Right atrium auricular region (tissue), 2 donors: ENCODE data around the gene PILRB. TPM values are rescaled to one million over a fixed set of nuclear protein-coding genes. Genes with fewer than 3 reads are reported as not detected.
"Not testable (repeated sequence)": the region's sequence is repeated elsewhere in the genome, so short reads cannot be mapped to it uniquely, and the experiment has no call there.

Experiments used
- DNase-seq: peaks from one replicate; pipeline ENCODE4 v3.0.0-alpha.2; 2019; ENCODE audit warnings: low spot score
- H3K27ac ChIP-seq, 2 donors: fragments of 200-600 bp; sonication (generic); 1 replicate in 1 of 2; 2 replicates in 1 of 2; pipeline ENCODE4 v1.5.1; 2016 to 2019
- H3K27me3 ChIP-seq, 2 donors: fragments of 200-600 bp; sonication (generic); one replicate each; pipeline versions ENCODE4 v1.5.1 to v1.6.0; 2017 to 2019
- H3K36me3 ChIP-seq: fragments of 200-600 bp; sonication (generic); one replicate; pipeline ENCODE4 v1.5.1; 2016
- H3K4me1 ChIP-seq, 2 donors: fragments of 200-600 bp; sonication (generic); one replicate each; pipeline versions ENCODE4 v1.5.1 to v1.6.0; 2017 to 2019
- H3K4me3 ChIP-seq, 2 donors: fragments of 200-600 bp; sonication (generic); 1 replicate in 1 of 2; 2 replicates in 1 of 2; pipeline ENCODE4 v1.5.1; 2017 to 2019; ENCODE audit warnings: mild to moderate bottlenecking in 1 of 2, moderate library complexity in 1 of 2
- H3K9me3 ChIP-seq, 2 donors: fragments of 200-600 bp; sonication (generic); one replicate each; pipeline ENCODE4 v1.5.1; 2019
- total RNA-seq, 2 donors: library from RNA; depleted of rRNA; stranded (reverse); fragments of >200 nt; gene quantifications; one replicate each; pipeline ENCODE4 v1.1.0, GENCODE V29; 2016
- TF ChIP-seq, protein P1 (sequence below), 2 donors: fragments of 200-600 bp; sonication (generic); IDR thresholded peaks; one replicate each; pipeline ENCODE4 v1.5.1; 2019; ENCODE audit warnings: antibody characterized with exemption in 2 of 2

PILRB gene
- total RNA-seq, 2 donors from 2014 or later: 9.3 to 9.8 TPM

GRCh38 chr7:100342765-100343164 is 15.2 kb upstream of the PILRB start:
- Histone ChIP-seq H3K4me1 (peaks cover 0 to 5% of the 10 kb centered on the region in 2 donors), H3K27ac (no peak overlapping the region), H3K9me3 (no peaks in the 10 kb centered on the region), H3K27me3 (no peaks in the 10 kb centered on the region), H3K36me3 (peaks cover 29% of the 10 kb centered on the region), H3K4me3 (no peak overlapping the region)
- TF ChIP-seq, protein P1, sequence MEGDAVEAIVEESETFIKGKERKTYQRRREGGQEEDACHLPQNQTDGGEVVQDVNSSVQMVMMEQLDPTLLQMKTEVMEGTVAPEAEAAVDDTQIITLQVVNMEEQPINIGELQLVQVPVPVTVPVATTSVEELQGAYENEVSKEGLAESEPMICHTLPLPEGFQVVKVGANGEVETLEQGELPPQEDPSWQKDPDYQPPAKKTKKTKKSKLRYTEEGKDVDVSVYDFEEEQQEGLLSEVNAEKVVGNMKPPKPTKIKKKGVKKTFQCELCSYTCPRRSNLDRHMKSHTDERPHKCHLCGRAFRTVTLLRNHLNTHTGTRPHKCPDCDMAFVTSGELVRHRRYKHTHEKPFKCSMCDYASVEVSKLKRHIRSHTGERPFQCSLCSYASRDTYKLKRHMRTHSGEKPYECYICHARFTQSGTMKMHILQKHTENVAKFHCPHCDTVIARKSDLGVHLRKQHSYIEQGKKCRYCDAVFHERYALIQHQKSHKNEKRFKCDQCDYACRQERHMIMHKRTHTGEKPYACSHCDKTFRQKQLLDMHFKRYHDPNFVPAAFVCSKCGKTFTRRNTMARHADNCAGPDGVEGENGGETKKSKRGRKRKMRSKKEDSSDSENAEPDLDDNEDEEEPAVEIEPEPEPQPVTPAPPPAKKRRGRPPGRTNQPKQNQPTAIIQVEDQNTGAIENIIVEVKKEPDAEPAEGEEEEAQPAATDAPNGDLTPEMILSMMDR (IDR thresholded peaks at IDR 0.05): no peak
- DNase-seq: no peak

DNA sequence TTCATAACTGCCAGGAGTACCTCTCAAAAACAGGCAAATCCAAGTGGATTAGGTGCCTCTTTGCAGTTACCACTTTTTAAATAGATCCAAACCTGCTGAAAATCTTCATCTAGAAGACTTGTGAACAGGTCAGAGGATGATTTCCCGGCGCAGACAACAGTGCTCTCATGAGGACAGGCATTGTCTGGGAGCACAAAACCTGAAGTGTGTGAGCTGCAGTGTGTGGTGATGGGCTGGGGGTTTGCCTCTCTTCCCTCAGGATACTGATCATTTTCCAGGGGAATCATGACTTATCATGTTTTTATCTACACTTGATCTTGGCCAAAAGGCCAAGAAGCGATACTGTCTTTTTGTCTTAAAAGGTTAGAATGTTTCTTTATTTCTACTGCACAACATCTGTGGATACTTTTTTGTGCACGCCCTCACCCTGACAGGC is 13.8 kb upstream of the PILRB start:
- peaks cover 36% of the 10 kb centered on the region for H3K36me3 ChIP-seq
- not testable (repeated sequence) for DNase-seq, H3K27me3 ChIP-seq, H3K4me3 ChIP-seq, H3K9me3 ChIP-seq, H3K27ac ChIP-seq, H3K4me1 ChIP-seq

- H3K4me1 ChIP-seq, H3K27me3 ChIP-seq, H3K4me3 ChIP-seq, DNase-seq, H3K9me3 ChIP-seq: not testable (repeated sequence)
- peaks cover 42% of the 10 kb centered on the region for H3K36me3 ChIP-seq
- H3K27ac ChIP-seq: peak overlapping the region in 1 of 2 donors; percentile 44
Measured at GRCh38 chr7:100344560-100345287, 13.2 kb upstream of the PILRB start.

GRCh38 chr7:100345288-100345672 is 12.6 kb upstream of the PILRB start:
- H3K4me1 ChIP-seq, H3K27me3 ChIP-seq, H3K9me3 ChIP-seq, H3K4me3 ChIP-seq: not testable (repeated sequence)
- Histone ChIP-seq H3K36me3 (peaks cover 48% of the 10 kb centered on the region), H3K27ac (peak overlapping the region in 1 of 2 donors; percentile 44)
- TF ChIP-seq, protein P1 (IDR thresholded peaks at IDR 0.05): peak; percentile 23 to 58
- peak; percentile 77 for DNase-seq

DNA sequence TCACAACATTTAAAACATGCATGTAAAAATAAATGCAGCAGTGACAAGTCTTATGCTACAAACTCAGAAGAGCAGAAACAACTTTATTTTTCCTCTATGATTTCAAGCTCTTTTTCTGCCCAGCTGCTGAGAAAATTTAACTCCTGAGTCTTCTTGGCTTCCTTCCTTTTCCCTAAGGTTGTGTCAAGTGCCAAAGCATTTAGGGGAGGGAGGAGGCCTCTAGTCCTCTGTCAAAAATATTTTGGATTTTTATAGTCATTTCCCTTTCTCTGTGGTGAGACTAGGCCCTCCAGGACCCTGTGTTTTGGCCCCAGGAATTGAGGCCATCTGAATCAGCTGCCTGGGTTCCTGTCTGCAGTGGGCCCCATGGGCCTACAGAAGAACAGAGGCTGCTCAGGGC is 11.0 kb upstream of the PILRB start:
- TF ChIP-seq, protein P1 (IDR thresholded peaks at IDR 0.05): no peak
- Histone ChIP-seq H3K4me3 (no peak overlapping the region), H3K4me1 (peaks cover 0 to 5% of the 10 kb centered on the region in 2 donors), H3K27ac (no peak overlapping the region), H3K36me3 (peaks cover 60% of the 10 kb centered on the region), H3K9me3 (no peaks in the 10 kb centered on the region), H3K27me3 (no peaks in the 10 kb centered on the region)
- no peak for DNase-seq

DNA sequence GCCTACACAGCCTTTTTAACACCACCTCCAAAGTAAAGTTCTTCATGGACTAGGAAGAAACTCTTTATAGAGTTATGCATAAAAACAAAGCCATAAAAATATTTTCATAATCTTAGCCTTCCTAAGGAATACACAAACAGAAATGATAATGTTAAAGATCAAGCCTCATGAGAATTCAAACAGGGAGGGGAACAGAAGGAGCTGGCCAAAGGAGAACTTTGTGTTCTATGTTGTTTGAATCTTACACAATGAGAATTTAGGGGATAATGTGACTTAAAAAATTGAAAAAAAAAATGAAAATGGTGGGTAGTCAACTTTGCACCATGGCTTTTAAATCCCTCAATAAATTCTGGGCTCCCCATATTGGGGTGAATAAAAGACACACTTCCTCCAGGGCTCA is 9.1 kb upstream of the PILRB start:
- Histone ChIP-seq H3K9me3 (no peaks in the 10 kb centered on the region), H3K27me3 (no peaks in the 10 kb centered on the region), H3K4me1 (peaks cover 0 to 5% of the 10 kb centered on the region in 2 donors), H3K36me3 (peaks cover 76% of the 10 kb centered on the region), H3K4me3 (no peak overlapping the region), H3K27ac (no peak overlapping the region)
- DNase-seq: no peak
- TF ChIP-seq, protein P1 (IDR thresholded peaks at IDR 0.05): no peak

- peaks cover 0 to 3% of the 10 kb centered on the region in 2 donors for H3K4me1 ChIP-seq
- H3K36me3 ChIP-seq: peaks cover 86% of the 10 kb centered on the region
- TF ChIP-seq, protein P1 (IDR thresholded peaks at IDR 0.05): no peak
- H3K4me3 ChIP-seq: no peak overlapping the region
- no peak overlapping the region for H3K27ac ChIP-seq
- no peaks in the 10 kb centered on the region for H3K27me3 ChIP-seq
- H3K9me3 ChIP-seq: no peaks in the 10 kb centered on the region
- DNase-seq: no peak
Measured at GRCh38 chr7:100349757-100350156, 8.2 kb upstream of the PILRB start.
